Measurements from ENCODE around the gene CKAP5.

Gene CKAP5

GRCh38 chr11:46762248-46762647 is 83.8 kb downstream of the CKAP5 start:
- TF ChIP-seq CTCF (conservative IDR thresholded peaks at IDR 0.05; ENCODE audit: control insufficient read depth, insufficient read depth, low read depth, low read length): no peak
- no peak overlapping the region for H3K4me3 ChIP-seq (ENCODE audit: control insufficient read depth, low read depth, low read length)
- no peak for DNase-seq (ENCODE audit: low read depth)

GRCh38 chr11:46761807-46762206 is 84.3 kb downstream of the CKAP5 start:
- TF ChIP-seq CTCF (conservative IDR thresholded peaks at IDR 0.05; ENCODE audit: control insufficient read depth, insufficient read depth, low read depth, low read length): no peak
- DNase-seq (ENCODE audit: low read depth): no peak
- H3K4me3 ChIP-seq (ENCODE audit: control insufficient read depth, low read depth, low read length): no peak overlapping the region

- TF ChIP-seq CTCF (conservative IDR thresholded peaks at IDR 0.05; ENCODE audit: control insufficient read depth, insufficient read depth, low read depth, low read length): no peak
- no peak overlapping the region for H3K4me3 ChIP-seq (ENCODE audit: control insufficient read depth, low read depth, low read length)
- no peak for DNase-seq (ENCODE audit: low read depth)
Observed at GRCh38 chr11:46760429-46761128, 85.5 kb downstream of the CKAP5 start.

GRCh38 chr11:46759196-46759595 is 86.9 kb downstream of the CKAP5 start:
- DNase-seq (ENCODE audit: low read depth): no peak
- H3K4me3 ChIP-seq (ENCODE audit: control insufficient read depth, low read depth, low read length): no peak overlapping the region
- no peak for TF ChIP-seq CTCF (conservative IDR thresholded peaks at IDR 0.05; ENCODE audit: control insufficient read depth, insufficient read depth, low read depth, low read length)

- no peak overlapping the region for H3K4me3 ChIP-seq (ENCODE audit: control insufficient read depth, low read depth, low read length)
- DNase-seq (ENCODE audit: low read depth): no peak
- no peak for TF ChIP-seq CTCF (conservative IDR thresholded peaks at IDR 0.05; ENCODE audit: control insufficient read depth, insufficient read depth, low read depth, low read length)
Observed at GRCh38 chr11:46755962-46756361, 90.1 kb downstream of the CKAP5 start.

GRCh38 chr11:46747150-46747549 is 98.9 kb downstream of the CKAP5 start:
- DNase-seq (ENCODE audit: low read depth): no peak
- no peak overlapping the region for H3K4me3 ChIP-seq (ENCODE audit: control insufficient read depth, low read depth, low read length)
- no peak for TF ChIP-seq CTCF (conservative IDR thresholded peaks at IDR 0.05; ENCODE audit: control insufficient read depth, insufficient read depth, low read depth, low read length)

- no peak for DNase-seq (ENCODE audit: low read depth)
- H3K4me3 ChIP-seq (ENCODE audit: control insufficient read depth, low read depth, low read length): no peak overlapping the region
- TF ChIP-seq CTCF (conservative IDR thresholded peaks at IDR 0.05; ENCODE audit: control insufficient read depth, insufficient read depth, low read depth, low read length): no peak
Observed at GRCh38 chr11:46745995-46746394, 100.1 kb downstream of the CKAP5 start.

Measured in fibroblast of mammary gland (primary cell).